PC-9 (cell line): ENCODE data around the gene COL23A1. TPM values are rescaled to one million over a fixed set of nuclear protein-coding genes. Genes with fewer than 3 reads are reported as not detected.

Source experiments
- BruUV-seq: library from RNA; stranded (reverse); fragments of 400-500 nt; replicated peaks from 2 replicates; lab custom pipeline; 2021; lab: Mats Ljungman, UMichigan
- CTCF ChIA-PET: fragments of 300-600 bp; sonication (Branson Sonifier 250); formaldehyde crosslinking; loops from one replicate; lab custom pipeline; 2022; ENCODE audit warnings: antibody characterized with exemption; lab: Charles Lee
- POLR2A ChIA-PET: fragments of 300-600 bp; sonication (Branson Sonifier 250); formaldehyde crosslinking; loops from one replicate; lab custom pipeline; 2022; ENCODE audit warnings: antibody characterized with exemption; ENCODE audit not compliant: unreplicated experiment; lab: Charles Lee
- DNase-seq, 2 experiments: peaks; one replicate each; pipeline versions ENCODE4 v3.0.0 to v3.0.0-alpha.2; 2015 to 2022; ENCODE audit warnings: mixed read lengths in 1 of 2
- H2AFZ ChIP-seq: fragments of 200-600 bp; sonication (generic); 2 replicates; pipeline ENCODE4 v1.8.1; 2017; ENCODE audit warnings: antibody characterized with exemption
- H3F3A ChIP-seq: fragments of 200-600 bp; sonication (generic); 2 replicates; pipeline ENCODE4 v1.8.1; 2017; ENCODE audit warnings: antibody characterized with exemption, mild to moderate bottlenecking, low read depth; ENCODE audit not compliant: insufficient read depth
- H3K27ac ChIP-seq: fragments of 200-600 bp; sonication (generic); 2 replicates; pipeline ENCODE4 v1.6.1; 2016; ENCODE audit warnings: mixed run types
- H3K27me3 ChIP-seq: fragments of 200-600 bp; sonication (generic); 2 replicates; pipeline ENCODE4 v1.6.1; 2016; ENCODE audit warnings: low read depth, mixed run types; ENCODE audit not compliant: insufficient read depth
- H3K36me3 ChIP-seq: fragments of 200-600 bp; sonication (generic); 2 replicates; pipeline ENCODE4 v1.6.1; 2016; ENCODE audit warnings: low read depth, mixed run types
- H3K4me1 ChIP-seq: fragments of 200-600 bp; sonication (generic); replicated peaks from 2 replicates; pipeline ENCODE4 v1.6.1; 2016; ENCODE audit warnings: mixed run types; ENCODE audit not compliant: insufficient read depth
- H3K4me2 ChIP-seq: fragments of 200-600 bp; sonication (generic); 2 replicates; pipeline ENCODE4 v1.6.1; 2017; ENCODE audit warnings: mixed run types
- H3K4me3 ChIP-seq: fragments of 200-600 bp; sonication (generic); 2 replicates; pipeline ENCODE4 v1.6.1; 2016; ENCODE audit warnings: mixed run types
- H3K79me2 ChIP-seq: fragments of 200-600 bp; sonication (generic); 2 replicates; pipeline ENCODE4 v1.6.1; 2017; ENCODE audit warnings: low read depth, mixed run types
- H3K9me2 ChIP-seq: fragments of 200-600 bp; sonication (generic); 2 replicates; pipeline ENCODE4 v1.8.1; 2017; ENCODE audit warnings: mild to moderate bottlenecking; ENCODE audit not compliant: insufficient read depth
- H3K9me3 ChIP-seq: fragments of 200-600 bp; sonication (generic); 2 replicates; pipeline ENCODE4 v1.8.1; 2016; ENCODE audit warnings: low read depth; ENCODE audit not compliant: insufficient read depth
- H4K20me1 ChIP-seq: fragments of 200-600 bp; sonication (generic); 2 replicates; pipeline ENCODE4 v1.8.1; 2017; ENCODE audit not compliant: insufficient read depth
- CTCF ChIP-seq: fragments of 200-600 bp; sonication (generic); conservative IDR thresholded peaks from 2 replicates; pipeline ENCODE4 v1.6.1; 2017; ENCODE audit warnings: mixed run types, antibody characterized with exemption, mild to moderate bottlenecking, moderate library complexity
- EZH2 ChIP-seq: fragments of 200-600 bp; sonication (generic); IDR thresholded peaks from 2 replicates; pipeline ENCODE4 v1.8.0; 2017; ENCODE audit warnings: antibody characterized with exemption, low read depth
- intact Hi-C: fragments of 100-400 bp; cut with micrococcal nuclease; formaldehyde crosslinking; loops from one replicate; pipeline ENCODE4 v1.10.0; 2022; ENCODE audit not compliant: unreplicated experiment
- total RNA-seq: library from RNA; stranded (reverse); gene quantifications from 2 replicates; pipeline ENCODE4 v1.2.3, GENCODE V29; 2021

COL23A1 gene
- total RNA-seq, 1 experiment from 2014 or later, result not detected

GRCh38 chr5:178547052-178547666 is 43.0 kb downstream of the COL23A1 start:
- no TSS peak for BruUV-seq
- ChIA-PET CTCF (no interaction called here), POLR2A (no interaction called here)
- Histone ChIP-seq H3K79me2 (no peaks in the 10 kb centered on the region), H4K20me1 (no peaks in the 10 kb centered on the region), H2AFZ (no peak overlapping the region), H3K36me3 (no peaks in the 10 kb centered on the region), H3K27me3 (peaks cover 87% of the 10 kb centered on the region), H3K9me2 (no peaks in the 10 kb centered on the region), H3K4me1 (no peaks in the 10 kb centered on the region), H3K4me2 (no peak overlapping the region), H3K4me3 (no peak overlapping the region), H3F3A (no peaks in the 10 kb centered on the region), H3K27ac (no peak overlapping the region), H3K9me3 (no peaks in the 10 kb centered on the region)
- TF ChIP-seq EZH2 (peak; percentile 44; the same call in 1 of the 2 replicates), CTCF (no peak)
- intact Hi-C loops, result no loop called here
- DNase-seq, result no peak

GRCh38 chr5:178546675-178547033 is 43.5 kb downstream of the COL23A1 start:
- peaks cover 88% of the 10 kb centered on the region for H3K27me3 ChIP-seq
- H2AFZ ChIP-seq, result no peak overlapping the region
- no TSS peak for BruUV-seq
- H3K79me2 ChIP-seq, result no peaks in the 10 kb centered on the region
- TF ChIP-seq EZH2 (no peak), CTCF (no peak)
- no peaks in the 10 kb centered on the region for H3K9me2 ChIP-seq
- no peak for DNase-seq
- ChIA-PET POLR2A (no interaction called here), CTCF (no interaction called here)
- H3K36me3 ChIP-seq, result no peaks in the 10 kb centered on the region
- intact Hi-C loops, result no loop called here
- no peaks in the 10 kb centered on the region for H3F3A ChIP-seq
- no peak overlapping the region for H3K27ac ChIP-seq
- H4K20me1 ChIP-seq, result no peaks in the 10 kb centered on the region
- H3K4me1 ChIP-seq, result no peaks in the 10 kb centered on the region
- H3K4me3 ChIP-seq, result no peak overlapping the region
- no peaks in the 10 kb centered on the region for H3K9me3 ChIP-seq
- no peak overlapping the region for H3K4me2 ChIP-seq

GRCh38 chr5:178545941-178546674 is 44.1 kb downstream of the COL23A1 start:
- Histone ChIP-seq H3K9me3 (no peaks in the 10 kb centered on the region), H3K27ac (no peak overlapping the region), H3F3A (no peaks in the 10 kb centered on the region), H3K4me1 (no peaks in the 10 kb centered on the region), H3K36me3 (no peaks in the 10 kb centered on the region), H3K4me3 (no peak overlapping the region), H4K20me1 (no peaks in the 10 kb centered on the region), H3K79me2 (no peaks in the 10 kb centered on the region), H3K4me2 (no peak overlapping the region), H3K9me2 (no peaks in the 10 kb centered on the region), H3K27me3 (peaks cover 89% of the 10 kb centered on the region), H2AFZ (no peak overlapping the region)
- intact Hi-C loops, result no loop called here
- ChIA-PET POLR2A (no interaction called here), CTCF (no interaction called here)
- BruUV-seq, result no TSS peak
- DNase-seq, result no peak
- TF ChIP-seq CTCF, result no peak
- TF ChIP-seq EZH2, result no peak
